Stimulated activated memory B cell treated with anti-CD40 and anti-IgM and Interleukin-4, amounts not matched to agents 10 μg/mL and 1 μg/mL and 100 μg/mL, for 72 hours (primary cell): ENCODE data around the gene TRMT44.
A peak's percentile ranks its signal among the peaks of the same experiment; 100 is the strongest.

Experiments used
- ATAC-seq: fragments of 150-1000 bp; cut with Tn5 transposase; 2 replicates; pipeline ENCODE4 v1.10.0; 2021
- H3K27ac Mint-ChIP-seq: one replicate; pipeline ENCODE4 v1.8.0; 2022; ENCODE audit warnings: mild to moderate bottlenecking, mixed read lengths
- H3K27me3 Mint-ChIP-seq: one replicate; pipeline ENCODE4 v1.8.0; 2022; ENCODE audit warnings: mixed read lengths
- H3K36me3 Mint-ChIP-seq: one replicate; pipeline ENCODE4 v1.8.0; 2022; ENCODE audit warnings: mixed read lengths
- H3K4me1 Mint-ChIP-seq: one replicate; pipeline ENCODE4 v1.8.0; 2022; ENCODE audit warnings: mixed read lengths
- H3K4me3 Mint-ChIP-seq: one replicate; pipeline ENCODE4 v1.8.0; 2022; ENCODE audit warnings: mild to moderate bottlenecking, moderate library complexity, mixed read lengths
- H3K9me3 Mint-ChIP-seq: one replicate; pipeline ENCODE4 v1.8.0; 2022; ENCODE audit warnings: mixed read lengths

The TRMT44 gene

GRCh38 chr4:8440492-8441311 is at the start of gene TRMT44, which contains the start of gene ACOX3:
Gene TRMT44, plus strand, starts transcription at chr4:8440777. Its CDS starts 46 bp downstream, at chr4:8440823.
Gene ACOX3, minus strand, starts transcription at chr4:8440723. Its CDS starts 24,202 bp downstream, at chr4:8416521.
- peak; percentile 95 for ATAC-seq
- H3K36me3 Mint-ChIP-seq, result peaks cover 15% of the 10 kb centered on the region
- H3K4me1 Mint-ChIP-seq, result peaks cover 74% of the 10 kb centered on the region
- peak within 1 kb of the TSS; percentile 94 for H3K27ac Mint-ChIP-seq
- no peaks in the 10 kb centered on the region for H3K27me3 Mint-ChIP-seq
- peak within 1 kb of the TSS; percentile 86 for H3K4me3 Mint-ChIP-seq
- no peaks in the 10 kb centered on the region for H3K9me3 Mint-ChIP-seq

GRCh38 chr4:8391071-8391470 is 49.5 kb upstream of the TRMT44 start:
- no peak for ATAC-seq
- no peaks in the 10 kb centered on the region for H3K27me3 Mint-ChIP-seq
- H3K36me3 Mint-ChIP-seq, result peaks cover 77% of the 10 kb centered on the region
- H3K4me1 Mint-ChIP-seq, result peaks cover 6% of the 10 kb centered on the region
- H3K27ac Mint-ChIP-seq, result no peak overlapping the region
- H3K4me3 Mint-ChIP-seq, result no peak overlapping the region
- no peaks in the 10 kb centered on the region for H3K9me3 Mint-ChIP-seq

- H3K4me1 Mint-ChIP-seq, result peaks cover 6% of the 10 kb centered on the region
- H3K9me3 Mint-ChIP-seq, result no peaks in the 10 kb centered on the region
- no peak overlapping the region for H3K4me3 Mint-ChIP-seq
- peaks cover 79% of the 10 kb centered on the region for H3K36me3 Mint-ChIP-seq
- ATAC-seq, result peak; percentile 72
- H3K27me3 Mint-ChIP-seq, result no peaks in the 10 kb centered on the region
- peak overlapping the region; percentile 55 for H3K27ac Mint-ChIP-seq
Observed at GRCh38 chr4:8391972-8392371, 48.6 kb upstream of the TRMT44 start.

DNA sequence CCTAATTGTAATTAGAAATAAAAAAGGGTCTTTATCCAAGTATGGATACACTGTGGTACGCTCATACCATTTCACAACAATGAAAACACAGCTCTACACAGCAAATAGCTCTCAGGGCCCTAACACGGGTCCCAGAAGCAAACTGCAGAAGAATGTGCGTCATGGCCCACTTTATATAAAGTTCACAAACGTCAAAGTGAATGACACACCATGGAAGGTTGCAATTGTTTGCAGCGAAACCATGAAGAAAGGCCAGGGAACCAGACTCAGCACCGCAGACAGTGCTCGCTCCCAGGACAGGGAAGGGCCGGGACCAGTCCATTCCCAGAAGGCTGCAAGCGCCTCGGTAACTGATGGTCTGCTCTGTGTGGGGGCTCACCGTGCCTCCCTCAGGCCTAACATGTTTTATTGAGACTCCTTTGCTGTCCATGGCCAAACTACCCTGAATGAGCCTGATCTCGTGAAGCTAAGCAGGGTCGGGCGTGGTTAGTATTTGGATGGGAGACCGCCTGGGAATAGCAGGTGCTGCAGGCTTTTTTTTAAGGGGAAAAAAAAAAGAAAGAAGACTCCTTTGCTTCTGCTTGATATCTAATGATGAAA is 47.9 kb upstream of the TRMT44 start:
- Mint-ChIP-seq H3K4me3 (no peak overlapping the region), H3K36me3 (peaks cover 79% of the 10 kb centered on the region), H3K27ac (peak overlapping the region; percentile 55)

GRCh38 chr4:8393593-8394038 is 47.0 kb upstream of the TRMT44 start:
- Mint-ChIP-seq H3K27me3 (no peaks in the 10 kb centered on the region), H3K4me1 (peaks cover 12% of the 10 kb centered on the region), H3K27ac (no peak overlapping the region), H3K36me3 (peaks cover 76% of the 10 kb centered on the region), H3K9me3 (no peaks in the 10 kb centered on the region), H3K4me3 (no peak overlapping the region)
- no peak for ATAC-seq

More for the DNA sequence above, 47.9 kb upstream of the TRMT44 start:
- ATAC-seq, result no peak
- no peaks in the 10 kb centered on the region for H3K27me3 Mint-ChIP-seq
- no peaks in the 10 kb centered on the region for H3K9me3 Mint-ChIP-seq
- peaks cover 6% of the 10 kb centered on the region for H3K4me1 Mint-ChIP-seq

DNA sequence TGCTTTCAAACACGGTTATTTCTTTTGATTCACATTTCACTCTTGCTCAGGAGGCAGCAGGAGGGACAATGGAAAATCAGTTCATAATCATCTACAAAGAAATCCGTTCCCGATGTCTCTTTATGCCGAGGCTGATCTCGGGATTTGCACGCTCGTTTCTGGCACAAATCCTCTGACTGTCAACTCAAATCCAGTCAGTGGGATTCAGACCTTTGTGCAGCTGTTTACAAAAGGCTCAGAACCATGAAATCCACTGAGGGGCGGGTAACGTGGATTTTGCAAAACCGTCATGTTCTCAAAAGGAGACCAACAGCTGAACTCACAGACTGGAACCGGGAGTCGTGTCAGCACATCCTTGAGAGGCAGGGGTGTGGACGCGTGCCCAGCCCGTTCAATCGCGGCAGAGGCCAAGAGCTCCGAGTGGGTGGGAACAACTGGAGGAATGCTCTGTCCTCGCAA is 46.5 kb upstream of the TRMT44 start:
- Mint-ChIP-seq H3K36me3 (peaks cover 76% of the 10 kb centered on the region), H3K9me3 (no peaks in the 10 kb centered on the region), H3K4me3 (no peak overlapping the region), H3K4me1 (peaks cover 15% of the 10 kb centered on the region), H3K27me3 (no peaks in the 10 kb centered on the region), H3K27ac (no peak overlapping the region)
- no peak for ATAC-seq

DNA sequence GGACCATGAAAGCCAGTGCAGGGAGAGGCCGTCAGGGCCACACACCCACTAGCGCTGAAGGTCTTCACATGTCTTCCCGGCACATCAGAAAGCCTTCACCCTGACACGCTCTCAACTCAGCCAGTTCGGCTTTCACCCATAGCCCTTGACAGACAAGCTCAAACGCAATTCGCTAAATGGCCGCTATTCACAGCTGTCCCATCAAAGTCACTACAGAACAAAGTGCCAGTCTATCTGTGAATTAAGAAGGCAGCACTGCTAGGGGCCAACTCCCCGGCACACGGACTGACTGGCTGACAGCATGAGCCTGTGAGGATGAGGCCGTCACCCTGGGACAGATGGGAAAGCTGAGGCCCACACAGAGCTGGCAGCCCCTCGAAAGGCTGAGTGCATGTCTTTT is 45.8 kb upstream of the TRMT44 start:
- no peak overlapping the region for H3K27ac Mint-ChIP-seq
- ATAC-seq, result no peak
- H3K4me1 Mint-ChIP-seq, result peaks cover 15% of the 10 kb centered on the region
- H3K4me3 Mint-ChIP-seq, result no peak overlapping the region
- no peaks in the 10 kb centered on the region for H3K9me3 Mint-ChIP-seq
- no peaks in the 10 kb centered on the region for H3K27me3 Mint-ChIP-seq
- peaks cover 82% of the 10 kb centered on the region for H3K36me3 Mint-ChIP-seq

DNA sequence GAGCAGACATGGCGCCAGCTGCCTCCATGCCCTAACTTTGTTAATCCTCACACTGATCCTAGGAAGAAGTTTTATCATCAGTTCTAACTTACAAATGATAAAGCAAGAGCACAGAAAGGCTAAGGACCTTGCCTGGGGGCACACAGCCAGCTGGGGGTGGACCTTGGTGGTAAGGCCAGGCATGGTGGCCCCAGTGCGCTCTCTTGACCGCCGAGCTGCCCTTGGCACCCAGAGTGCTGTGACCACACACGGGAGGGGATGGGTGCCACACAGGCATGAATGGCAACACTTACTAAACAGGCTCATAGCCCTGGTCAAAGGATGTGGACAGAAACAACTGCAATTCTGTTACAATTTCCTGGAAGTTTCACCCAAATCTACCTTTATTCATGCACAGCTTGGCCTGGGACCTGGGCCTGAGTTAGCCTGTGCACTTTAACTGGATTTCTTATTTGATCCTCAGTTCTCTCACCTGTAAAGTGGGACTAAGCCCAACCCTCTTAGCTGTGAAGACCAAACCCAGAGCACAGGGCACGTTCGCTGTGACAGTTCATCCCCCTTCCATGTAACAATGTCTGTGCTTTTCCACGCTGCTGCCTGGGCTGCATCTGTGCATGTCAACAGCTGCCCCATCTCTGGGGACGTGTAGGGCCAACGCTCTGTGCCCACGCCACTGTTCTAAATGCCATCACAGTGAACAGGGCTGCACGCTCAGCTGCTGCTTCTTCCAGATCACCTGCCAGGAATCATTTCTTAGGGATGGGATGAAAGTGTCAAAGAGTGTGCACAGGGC is 44.9 kb upstream of the TRMT44 start:
- H3K27me3 Mint-ChIP-seq, result no peaks in the 10 kb centered on the region
- no peak for ATAC-seq
- H3K4me1 Mint-ChIP-seq, result peaks cover 15% of the 10 kb centered on the region
- peaks cover 78% of the 10 kb centered on the region for H3K36me3 Mint-ChIP-seq
- H3K27ac Mint-ChIP-seq, result no peak overlapping the region
- no peaks in the 10 kb centered on the region for H3K9me3 Mint-ChIP-seq
- no peak overlapping the region for H3K4me3 Mint-ChIP-seq

DNA sequence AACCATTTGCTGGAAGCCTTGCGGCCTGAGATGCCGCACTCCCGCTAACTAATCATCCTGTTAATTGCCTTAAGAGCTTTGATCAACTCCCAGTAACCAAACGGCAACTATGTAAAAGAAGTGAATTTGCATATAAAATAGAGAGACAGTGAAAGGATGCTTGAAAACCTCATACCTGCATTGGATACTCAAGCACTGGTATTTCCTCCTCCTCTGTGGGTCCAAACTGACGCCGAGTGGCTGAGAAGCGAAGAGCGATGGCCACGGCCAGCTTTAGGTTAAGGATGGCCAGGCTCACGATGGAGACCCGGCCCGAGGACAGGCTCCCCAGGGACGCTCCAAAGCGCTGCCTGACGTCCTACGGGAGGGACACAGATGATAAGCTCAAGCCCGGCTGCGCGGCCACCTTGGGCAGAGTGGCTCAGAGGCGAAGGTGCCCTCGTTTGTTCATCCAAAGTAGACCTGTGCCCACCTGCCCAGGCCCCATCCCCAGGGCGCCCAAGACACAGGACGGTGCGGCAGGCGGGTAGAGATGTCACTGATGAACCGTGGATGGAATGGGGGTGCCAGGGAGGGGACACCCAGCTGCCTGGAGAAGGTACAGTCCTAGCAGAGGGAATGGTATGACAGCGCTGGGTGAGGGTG is 43.7 kb upstream of the TRMT44 start:
- ATAC-seq, result peak; percentile 20
- Mint-ChIP-seq H3K4me1 (peaks cover 13% of the 10 kb centered on the region), H3K36me3 (peaks cover 83% of the 10 kb centered on the region), H3K4me3 (no peak overlapping the region), H3K9me3 (no peaks in the 10 kb centered on the region), H3K27ac (no peak overlapping the region), H3K27me3 (no peaks in the 10 kb centered on the region)

DNA sequence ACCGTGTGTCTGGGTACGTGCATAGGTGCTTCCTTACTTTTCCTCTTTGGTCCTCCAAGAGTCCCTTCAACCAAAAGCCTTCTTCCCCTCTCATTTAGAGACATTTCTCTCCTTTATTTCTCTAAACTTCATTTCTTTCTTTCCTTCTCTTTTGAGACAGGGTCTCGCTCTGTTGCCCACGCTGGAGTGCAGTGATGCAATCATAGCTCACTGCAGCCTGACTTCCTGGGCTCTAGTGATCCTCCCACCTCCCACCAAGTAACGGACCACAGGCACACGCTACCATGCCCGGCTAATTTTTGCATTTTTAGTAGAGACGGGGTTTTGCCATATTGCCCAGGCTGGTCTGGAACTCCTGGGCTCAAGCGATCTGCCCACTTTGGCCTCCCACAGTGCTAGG is 42.2 kb upstream of the TRMT44 start:
- no peaks in the 10 kb centered on the region for H3K27me3 Mint-ChIP-seq
- no peaks in the 10 kb centered on the region for H3K9me3 Mint-ChIP-seq
- no peak overlapping the region for H3K27ac Mint-ChIP-seq
- H3K4me3 Mint-ChIP-seq, result no peak overlapping the region
- H3K36me3 Mint-ChIP-seq, result peaks cover 79% of the 10 kb centered on the region
- ATAC-seq, result no peak
- H3K4me1 Mint-ChIP-seq, result peaks cover 9% of the 10 kb centered on the region

GRCh38 chr4:8399298-8399697 is 41.3 kb upstream of the TRMT44 start:
- H3K27me3 Mint-ChIP-seq, result no peaks in the 10 kb centered on the region
- H3K27ac Mint-ChIP-seq, result no peak overlapping the region
- H3K4me3 Mint-ChIP-seq, result no peak overlapping the region
- peaks cover 75% of the 10 kb centered on the region for H3K36me3 Mint-ChIP-seq
- ATAC-seq, result no peak
- H3K4me1 Mint-ChIP-seq, result peaks cover 9% of the 10 kb centered on the region
- H3K9me3 Mint-ChIP-seq, result no peaks in the 10 kb centered on the region

- no peaks in the 10 kb centered on the region for H3K27me3 Mint-ChIP-seq
- no peak overlapping the region for H3K4me3 Mint-ChIP-seq
- H3K4me1 Mint-ChIP-seq, result peaks cover 9% of the 10 kb centered on the region
- no peak overlapping the region for H3K27ac Mint-ChIP-seq
- no peaks in the 10 kb centered on the region for H3K9me3 Mint-ChIP-seq
- no peak for ATAC-seq
- H3K36me3 Mint-ChIP-seq, result peaks cover 77% of the 10 kb centered on the region
Observed at GRCh38 chr4:8400632-8401325, 39.8 kb upstream of the TRMT44 start.

- no peak overlapping the region for H3K4me3 Mint-ChIP-seq
- H3K4me1 Mint-ChIP-seq, result peaks cover 9% of the 10 kb centered on the region
- no peak overlapping the region for H3K27ac Mint-ChIP-seq
- H3K27me3 Mint-ChIP-seq, result no peaks in the 10 kb centered on the region
- H3K9me3 Mint-ChIP-seq, result no peaks in the 10 kb centered on the region
- H3K36me3 Mint-ChIP-seq, result peaks cover 79% of the 10 kb centered on the region
- no peak for ATAC-seq
Observed at GRCh38 chr4:8401665-8402064, 38.9 kb upstream of the TRMT44 start.

DNA sequence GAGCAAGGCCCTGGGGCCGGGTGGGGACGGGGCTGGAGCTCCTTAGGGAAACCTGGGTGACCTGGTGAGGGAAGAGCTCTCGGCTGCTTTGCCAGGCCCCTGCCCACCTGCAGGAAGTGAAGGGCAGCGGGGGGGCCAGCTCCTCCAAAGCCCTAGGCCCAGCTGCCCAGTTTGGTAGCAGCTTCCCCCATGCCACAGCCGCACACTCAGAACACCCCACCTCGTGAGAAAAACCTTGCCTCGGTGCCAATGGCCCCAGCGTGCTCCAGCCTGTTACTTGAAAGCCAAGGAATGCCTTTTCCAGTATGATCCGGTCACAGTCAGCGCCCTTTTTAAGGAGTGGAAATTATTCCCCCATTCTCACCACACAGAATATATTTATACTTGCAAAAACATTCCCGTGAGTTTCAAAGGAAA is 38.4 kb upstream of the TRMT44 start:
- H3K4me3 Mint-ChIP-seq, result no peak overlapping the region
- H3K27me3 Mint-ChIP-seq, result no peaks in the 10 kb centered on the region
- peaks cover 9% of the 10 kb centered on the region for H3K4me1 Mint-ChIP-seq
- H3K9me3 Mint-ChIP-seq, result no peaks in the 10 kb centered on the region
- H3K27ac Mint-ChIP-seq, result no peak overlapping the region
- peaks cover 77% of the 10 kb centered on the region for H3K36me3 Mint-ChIP-seq
- no peak for ATAC-seq
